NCI-H1105 (cell line): ENCODE data around the gene COMMD10.

Source experiments
- DNase-seq: peaks from one replicate; lab custom pipeline; 2025; lab: John Stamatoyannopoulos, UW

Gene COMMD10

GRCh38 chr5:116292321-116292720 lies 207.5 kb downstream of the COMMD10 start:
- DNase-seq = no peak

DNA sequence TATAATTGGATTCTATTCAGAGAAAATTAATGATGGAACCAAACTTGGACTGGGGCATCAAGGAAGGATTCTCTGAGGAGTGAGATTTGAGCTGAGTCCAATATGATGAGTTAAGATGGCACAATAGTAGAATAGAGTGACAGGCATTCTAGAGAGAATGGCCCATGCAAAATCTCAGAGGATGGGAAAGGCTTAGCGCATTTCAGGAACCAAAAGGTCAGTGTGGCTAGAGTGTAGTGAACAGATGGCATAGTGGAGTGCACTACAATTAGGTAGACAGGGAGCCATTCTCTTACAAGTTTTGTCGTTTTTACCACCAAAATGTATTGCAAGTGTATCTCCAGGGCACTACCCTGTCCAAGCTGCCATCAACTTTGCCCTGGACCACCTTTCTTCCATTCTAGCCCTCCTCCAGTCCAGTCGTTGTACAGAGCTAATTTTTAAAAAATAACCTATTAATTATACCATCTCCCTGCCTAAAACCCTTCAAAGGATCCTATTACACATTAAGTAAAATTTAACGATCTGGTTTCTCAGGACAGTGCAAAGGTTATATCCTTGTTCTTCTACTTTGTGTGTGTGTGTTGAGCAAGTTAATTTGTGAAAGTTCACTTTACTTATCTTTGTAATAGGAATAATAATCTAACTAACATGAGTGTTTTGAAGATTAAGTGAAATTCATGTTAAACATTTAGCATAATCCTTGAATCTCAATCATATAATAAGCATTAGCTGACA lies 211.7 kb downstream of the COMMD10 start:
- DNase-seq = no peak

GRCh38 chr5:116297296-116297814 lies 212.5 kb downstream of the COMMD10 start:
- DNase-seq = no peak

DNA sequence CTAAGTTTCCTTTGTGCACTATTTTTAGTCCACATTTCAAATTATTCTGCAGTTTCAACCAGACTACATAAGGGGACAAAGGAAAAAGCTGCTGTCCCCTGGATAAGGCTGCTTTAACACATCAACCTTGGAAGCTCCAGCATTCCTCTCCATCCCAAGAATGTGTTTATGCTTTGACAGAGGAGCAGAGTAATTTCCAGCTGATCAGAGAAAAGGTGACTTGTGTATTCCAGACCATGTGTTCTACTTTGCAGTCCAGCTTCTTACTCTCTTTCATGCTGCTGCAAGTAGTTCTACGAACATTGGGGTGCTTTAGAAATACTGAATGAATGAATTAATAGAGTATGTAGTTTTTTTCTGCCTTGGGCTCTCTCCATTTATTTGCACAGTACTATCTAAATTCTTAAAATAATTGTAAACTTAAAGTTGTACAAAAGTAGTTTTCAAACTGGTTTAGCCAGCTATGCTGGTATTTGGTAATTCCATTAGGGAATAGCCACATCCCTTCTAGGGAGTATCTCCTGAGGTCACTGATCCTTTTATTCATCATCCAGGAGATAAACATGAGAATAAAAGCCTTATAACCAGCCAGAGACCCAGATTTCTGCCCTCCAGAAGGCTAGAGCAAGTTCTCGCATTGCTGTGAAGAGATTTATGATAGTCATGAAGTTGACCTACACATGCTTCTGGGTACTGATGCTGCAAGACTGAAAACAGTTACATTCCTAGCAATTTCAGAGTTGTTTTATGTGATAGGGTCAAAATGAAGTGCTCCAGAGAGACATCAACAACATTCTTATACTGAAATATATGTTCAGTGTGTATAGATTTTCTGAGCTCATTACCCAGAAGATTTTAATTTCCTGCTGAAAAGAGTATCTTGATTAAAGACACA lies 215.2 kb downstream of the COMMD10 start:
- no peak for DNase-seq

DNA sequence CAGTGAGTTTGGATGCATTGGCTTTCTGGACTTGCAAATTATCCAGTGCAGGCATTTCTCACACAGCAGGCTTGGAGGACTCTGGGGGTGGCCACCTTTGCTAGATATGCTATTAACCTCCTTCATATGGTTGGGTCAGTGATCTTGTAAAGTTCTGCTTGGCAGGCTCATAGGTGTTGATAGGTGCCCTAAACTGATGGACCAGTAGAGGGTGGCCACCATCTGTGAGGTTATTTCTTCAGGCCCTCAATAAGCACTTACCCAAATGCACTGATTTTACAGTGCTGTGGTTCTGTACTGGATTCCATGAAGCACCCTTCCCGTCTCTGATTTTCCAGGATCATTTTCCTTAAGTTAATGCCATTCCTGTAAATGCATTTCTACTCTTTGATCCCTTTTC lies 216.3 kb downstream of the COMMD10 start:
- DNase-seq = no peak

DNA sequence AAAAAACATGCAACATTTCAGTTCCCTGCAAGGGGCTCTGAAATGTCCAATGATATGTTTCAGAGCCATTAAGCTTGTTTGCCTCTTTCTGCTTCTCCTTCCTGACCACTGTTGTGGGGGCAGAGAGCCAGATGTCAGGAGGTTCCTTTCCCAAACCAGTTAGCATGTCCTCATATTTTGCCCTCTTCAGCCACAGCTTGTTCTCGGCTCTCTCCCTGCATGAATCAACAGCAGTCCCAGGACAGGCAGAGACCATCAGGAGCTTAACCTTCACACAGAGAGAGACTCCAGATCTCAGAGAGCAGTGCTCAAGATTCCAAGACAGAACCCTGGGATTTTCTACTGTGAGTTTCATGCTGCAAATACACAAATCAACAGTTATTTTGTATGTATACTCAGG lies 218.5 kb downstream of the COMMD10 start:
- DNase-seq = no peak

DNA sequence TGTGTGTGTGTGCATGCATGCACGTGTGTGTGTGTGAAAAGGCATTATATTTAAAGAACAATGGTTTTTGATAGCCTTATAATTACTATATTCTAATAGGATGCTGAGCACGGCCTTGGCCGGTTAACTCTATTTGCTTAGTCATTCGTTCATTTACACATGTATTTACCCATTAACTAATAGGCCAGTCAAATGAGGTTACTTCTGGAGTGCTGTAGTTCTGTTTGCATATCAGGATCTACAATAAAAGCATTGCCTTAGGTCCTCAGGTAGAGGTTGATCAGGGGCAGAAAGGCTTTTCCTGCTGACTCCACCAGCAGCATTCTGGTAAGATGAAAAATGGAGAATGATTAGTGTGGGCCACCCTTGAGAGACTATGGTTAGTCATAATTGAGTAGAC lies 219.0 kb downstream of the COMMD10 start:
- DNase-seq = peak; percentile 8

DNA sequence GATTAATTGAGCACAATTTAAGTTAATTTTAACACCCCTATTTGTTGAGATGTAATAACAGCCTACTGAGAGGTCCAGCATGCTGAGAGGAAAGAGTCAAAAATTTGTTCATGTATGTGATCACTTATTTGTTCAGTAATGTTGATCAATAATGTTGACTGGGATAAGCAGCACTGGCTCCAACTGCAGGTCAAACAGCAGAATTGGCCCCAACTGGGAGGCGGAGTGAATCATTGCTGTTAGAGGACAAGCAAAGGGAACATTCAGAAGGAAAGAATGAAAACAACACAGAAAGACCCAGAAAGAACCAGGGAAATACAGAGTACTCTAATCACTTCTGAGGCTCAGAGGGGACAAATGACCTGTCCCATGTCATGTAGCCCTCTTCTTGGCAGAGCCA lies 221.1 kb downstream of the COMMD10 start:
- DNase-seq = no peak

- no peak for DNase-seq
Observed at GRCh38 chr5:116306846-116307245, 222.0 kb downstream of the COMMD10 start.

GRCh38 chr5:116308391-116308790 lies 223.6 kb downstream of the COMMD10 start:
- DNase-seq = no peak

DNA sequence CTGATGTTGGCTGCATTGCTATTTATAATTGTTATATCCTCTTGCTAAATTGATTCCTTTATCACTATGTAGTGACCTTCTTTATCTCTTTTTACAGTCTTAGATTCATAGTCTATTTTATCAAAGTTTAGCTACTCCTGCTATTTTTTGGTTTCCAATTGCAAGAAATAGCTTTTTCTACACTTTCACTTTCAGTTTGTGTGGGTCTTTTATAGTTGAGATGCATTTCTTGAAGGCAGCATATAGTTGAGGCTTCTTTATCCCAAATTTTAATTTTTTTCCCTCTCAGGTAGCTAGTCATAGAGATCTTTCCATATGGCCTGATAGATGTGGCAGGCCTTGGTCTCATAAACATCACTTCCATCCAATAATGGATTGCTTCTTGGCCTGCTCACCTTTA lies 228.5 kb downstream of the COMMD10 start:
- no peak for DNase-seq

DNA sequence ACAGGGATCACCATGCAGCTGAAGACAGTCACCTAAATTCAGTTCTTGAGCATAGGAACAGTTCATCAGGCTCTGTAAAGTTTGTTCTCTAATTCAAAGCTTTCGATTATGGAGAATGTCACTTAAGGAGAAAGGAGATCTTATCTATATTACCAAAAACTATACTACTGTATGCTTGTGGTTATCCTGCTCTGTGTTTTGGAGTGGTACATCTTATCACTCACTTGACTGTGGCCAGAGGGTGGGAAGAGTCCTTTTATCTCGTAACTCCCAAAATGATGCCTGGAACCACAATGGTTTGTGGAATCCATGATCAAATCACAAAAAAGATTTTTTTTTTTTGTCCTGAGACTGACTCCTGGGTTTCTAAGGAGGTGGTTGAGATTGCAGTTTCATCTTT lies 230.7 kb downstream of the COMMD10 start:
- no peak for DNase-seq

DNA sequence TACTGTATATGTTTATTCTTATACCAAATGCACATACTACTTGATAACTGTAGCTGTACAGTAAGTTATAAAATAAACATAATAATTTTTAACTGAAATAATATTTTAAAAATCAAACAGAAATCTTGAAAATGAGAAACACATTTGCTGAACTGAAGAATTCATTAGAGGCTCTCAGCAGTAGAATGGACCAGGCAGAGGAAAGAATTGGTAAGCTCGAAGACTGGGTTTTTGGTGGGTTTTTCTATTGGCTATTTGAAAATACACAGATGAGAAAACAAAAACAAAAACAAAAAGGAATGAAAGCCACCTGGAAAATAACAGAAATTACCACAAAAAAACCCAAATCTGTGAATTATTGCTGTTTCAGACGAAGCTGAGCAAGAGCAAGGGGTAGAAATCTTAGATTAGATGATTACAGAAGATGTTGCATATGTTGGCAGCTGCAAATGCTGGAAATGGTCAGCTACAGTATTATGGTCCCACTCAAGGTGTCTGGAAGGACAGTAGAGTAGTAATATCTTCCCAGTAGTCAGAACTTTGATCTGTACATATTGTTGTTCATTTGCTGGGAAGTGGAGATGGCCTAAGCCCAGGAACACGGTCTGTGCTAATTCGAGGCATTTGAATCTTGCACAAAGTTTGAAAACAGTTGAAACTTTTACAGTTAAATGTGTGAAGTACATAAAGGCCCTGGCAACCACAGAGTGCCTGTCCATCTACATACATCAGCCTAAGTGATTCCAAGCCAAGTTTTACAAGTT lies 233.4 kb downstream of the COMMD10 start:
- no peak for DNase-seq

DNA sequence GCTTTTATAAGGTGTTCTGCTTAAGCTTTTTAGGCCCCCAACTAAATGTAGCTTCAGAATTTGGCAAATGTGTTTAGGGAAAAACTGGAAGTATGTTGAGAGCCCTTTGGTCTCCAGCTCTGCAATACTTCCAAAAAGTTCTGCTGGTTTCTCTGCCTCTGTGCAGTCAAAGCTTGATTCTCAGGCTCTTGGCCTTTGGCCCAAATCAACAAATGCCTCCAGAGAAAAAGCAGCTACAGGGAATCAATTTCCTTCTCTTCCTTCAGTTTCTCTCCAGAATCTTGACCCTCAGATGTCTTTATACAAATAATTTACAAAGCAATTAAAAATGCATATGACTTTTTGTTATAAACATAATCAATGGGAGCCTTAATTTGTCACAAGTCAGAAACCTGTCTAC lies 235.7 kb downstream of the COMMD10 start:
- DNase-seq = no peak

- DNase-seq = no peak
Observed at GRCh38 chr5:116329503-116329902, 244.7 kb downstream of the COMMD10 start.

DNA sequence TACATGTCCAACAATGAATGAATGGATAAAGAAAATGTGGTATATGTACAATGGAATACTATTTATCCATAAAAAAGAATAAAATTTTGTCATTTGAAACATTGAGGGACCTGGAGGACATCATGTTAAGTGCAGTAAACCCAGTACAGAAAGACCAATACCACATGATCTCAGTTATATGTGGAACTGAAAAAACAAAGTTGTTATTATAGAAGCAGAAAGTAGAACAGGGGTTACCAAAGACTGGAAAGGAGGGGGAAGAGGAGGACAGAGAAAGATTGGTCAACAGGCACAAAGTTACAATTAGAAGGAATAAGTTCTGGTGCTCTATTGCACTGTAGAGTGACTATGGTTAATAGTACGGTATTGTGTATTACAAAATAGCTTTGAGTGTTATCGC lies 256.0 kb downstream of the COMMD10 start:
- DNase-seq = no peak
